GM23248 (cell line): ENCODE measurements around the gene STXBP3. TPM values are rescaled to one million over a fixed set of nuclear protein-coding genes. Genes with fewer than 3 reads are reported as not detected.
A peak's percentile ranks its signal among the peaks of the same experiment; 100 is the strongest.

ENCODE experiments used
- DNase-seq: peaks from one replicate; pipeline ENCODE4 v3.0.0-alpha.2; 2015
- H2AFZ ChIP-seq: fragments of 200-600 bp; sonication (generic); 2 replicates; pipeline ENCODE4 v1.6.1; 2016; ENCODE audit warnings: antibody characterized with exemption
- H3F3A ChIP-seq: fragments of 200-600 bp; sonication (generic); 2 replicates; pipeline ENCODE4 v1.6.1; 2016; ENCODE audit warnings: mild to moderate bottlenecking, antibody characterized with exemption, mixed run types; ENCODE audit not compliant: insufficient read depth
- H3K27ac ChIP-seq: fragments of 200-600 bp; sonication (generic); 2 replicates; pipeline ENCODE4 v1.5.1; 2016; ENCODE audit warnings: mild to moderate bottlenecking
- H3K27me3 ChIP-seq: fragments of 200-600 bp; sonication (generic); replicated peaks from 2 replicates; pipeline ENCODE4 v1.6.1; 2016; ENCODE audit warnings: mild to moderate bottlenecking; ENCODE audit not compliant: insufficient read depth
- H3K36me3 ChIP-seq: fragments of 200-600 bp; sonication (generic); 2 replicates; pipeline ENCODE4 v1.6.1; 2016; ENCODE audit warnings: low read depth, mild to moderate bottlenecking
- H3K4me1 ChIP-seq: fragments of 200-600 bp; sonication (generic); 2 replicates; pipeline ENCODE4 v1.6.1; 2016; ENCODE audit warnings: mild to moderate bottlenecking; ENCODE audit not compliant: insufficient read depth
- H3K4me2 ChIP-seq: fragments of 200-600 bp; sonication (generic); one replicate; pipeline ENCODE4 v1.6.1; 2016; ENCODE audit warnings: mild to moderate bottlenecking; ENCODE audit not compliant: unreplicated experiment
- H3K4me3 ChIP-seq: fragments of 200-600 bp; sonication (generic); 2 replicates; pipeline ENCODE4 v1.5.1; 2016; ENCODE audit warnings: mild to moderate bottlenecking
- H3K79me2 ChIP-seq: fragments of 200-600 bp; sonication (generic); 2 replicates; pipeline ENCODE4 v1.6.1; 2016; ENCODE audit warnings: mild to moderate bottlenecking; ENCODE audit not compliant: insufficient read depth
- H3K9ac ChIP-seq: fragments of 200-600 bp; sonication (generic); 2 replicates; pipeline ENCODE4 v1.6.1; 2016; ENCODE audit warnings: mild to moderate bottlenecking
- H3K9me2 ChIP-seq: fragments of 200-600 bp; sonication (generic); 2 replicates; pipeline ENCODE4 v1.6.1; 2016; ENCODE audit warnings: mixed run types, mild to moderate bottlenecking, moderate library complexity; ENCODE audit not compliant: insufficient read depth
- H3K9me3 ChIP-seq: fragments of 200-600 bp; sonication (generic); one replicate; pipeline ENCODE4 v1.6.1; 2017; ENCODE audit warnings: low read depth
- H4K20me1 ChIP-seq: fragments of 200-600 bp; sonication (generic); 2 replicates; pipeline ENCODE4 v1.6.0; 2016; ENCODE audit not compliant: insufficient read depth
- EZH2 ChIP-seq: fragments of 200-600 bp; sonication (generic); IDR thresholded peaks from 2 replicates; pipeline ENCODE4 v1.6.1; 2018; ENCODE audit warnings: antibody characterized with exemption, mild to moderate bottlenecking; ENCODE audit not compliant: insufficient read depth, poor library complexity, severe bottlenecking
- EZH2phosphoT487 ChIP-seq: fragments of 200-600 bp; sonication (generic); IDR thresholded peaks from 2 replicates; pipeline ENCODE4 v1.6.1; 2018; ENCODE audit warnings: antibody characterized with exemption, moderate library complexity, mild to moderate bottlenecking, low read depth; ENCODE audit not compliant: insufficient read depth
- WGBS, 2 experiments: methylation state at CpG; one replicate each; pipeline ENCODE4 v1.1.6; 2015 to 2017; ENCODE audit warnings: low lambda C conversion rate in 2 of 2, low coverage in 1 of 2; ENCODE audit errors: missing lambda C conversion rate in 2 of 2; 5-methylcytosine and 5-hydroxymethylcytosine counted together
- in situ Hi-C: fragments of 300-500 bp; cut with MboI; formaldehyde crosslinking; loops from 2 replicates; pipeline ENCODE4 v1.15.0; 2020
- polyA plus RNA-seq: library from polyadenylated mRNA; unstranded; fragments of >200 nt; fragmentation: Nextera tagmentation; extraction: Ambion mirVana; gene quantifications from 2 replicates; pipeline ENCODE4 v1.2.1, GENCODE V29; 2016
- total RNA-seq: library from RNA; depleted of rRNA; stranded (reverse); fragments of >200 nt; shearing (Covaris generic); gene quantifications from 2 replicates; pipeline ENCODE4 v1.2.3, GENCODE V29; 2014

STXBP3 gene
- total and polyA plus RNA-seq, 2 experiments from 2014 or later, result 42.3 to 43.7 TPM

DNA sequence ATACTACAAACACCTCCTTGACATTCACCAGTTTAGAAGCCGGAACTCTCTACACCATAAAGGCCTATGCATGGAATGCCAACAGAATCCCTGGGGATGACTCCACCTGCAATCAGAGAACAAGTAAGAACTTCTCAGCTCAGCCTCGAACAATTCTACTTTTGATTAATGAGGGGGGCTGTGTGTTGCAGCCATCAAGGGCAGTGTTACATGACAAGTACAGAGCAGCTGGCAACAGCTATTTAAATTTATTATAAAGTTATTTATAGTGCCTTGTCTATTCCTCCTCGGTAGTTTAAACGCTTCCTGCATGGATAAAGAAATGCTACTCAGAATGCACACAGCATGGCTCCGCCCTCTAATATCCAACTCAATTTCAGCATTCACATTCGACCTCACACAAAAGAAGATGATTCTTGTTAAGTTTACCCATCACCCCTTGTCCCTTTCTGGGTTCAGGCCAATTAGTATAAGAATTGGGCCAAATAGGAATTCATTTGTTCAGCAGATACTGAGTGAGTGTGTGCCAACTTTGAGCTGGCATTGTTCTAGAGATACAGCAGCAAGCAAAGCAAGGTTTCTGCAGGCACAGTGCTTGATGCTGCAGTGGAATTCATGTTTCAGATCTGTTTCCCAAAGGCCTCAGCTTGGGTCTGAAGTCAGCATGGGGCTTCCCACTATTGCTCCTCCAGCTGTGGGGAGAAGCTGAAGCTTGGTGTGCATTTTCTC lies 27.4 kb upstream of the STXBP3 start:
- Histone ChIP-seq H3F3A (peaks cover 35% of the 10 kb centered on the region), H3K27ac (peak overlapping the region; percentile 87), H3K27me3 (no peaks in the 10 kb centered on the region), H3K36me3 (no peaks in the 10 kb centered on the region), H4K20me1 (no peaks in the 10 kb centered on the region), H3K4me2 (peak overlapping the region; percentile 69), H3K4me1 (peaks cover 32% of the 10 kb centered on the region), H2AFZ (0 out of 2 replicates have a peak overlapping the region, but pooled peaks have one; percentile 31), H3K9ac (no peak overlapping the region), H3K4me3 (no peak overlapping the region), H3K9me2 (no peaks in the 10 kb centered on the region), H3K9me3 (no peaks in the 10 kb centered on the region), H3K79me2 (no peaks in the 10 kb centered on the region)
- in situ Hi-C loops, result no loop called here
- 69 to 71% methylated on average over 6 of the region's 6 CpGs for WGBS, 2 experiments
- TF ChIP-seq EZH2 (no peak), EZH2phosphoT487 (no peak)
- DNase-seq, result peak; percentile 28

DNA sequence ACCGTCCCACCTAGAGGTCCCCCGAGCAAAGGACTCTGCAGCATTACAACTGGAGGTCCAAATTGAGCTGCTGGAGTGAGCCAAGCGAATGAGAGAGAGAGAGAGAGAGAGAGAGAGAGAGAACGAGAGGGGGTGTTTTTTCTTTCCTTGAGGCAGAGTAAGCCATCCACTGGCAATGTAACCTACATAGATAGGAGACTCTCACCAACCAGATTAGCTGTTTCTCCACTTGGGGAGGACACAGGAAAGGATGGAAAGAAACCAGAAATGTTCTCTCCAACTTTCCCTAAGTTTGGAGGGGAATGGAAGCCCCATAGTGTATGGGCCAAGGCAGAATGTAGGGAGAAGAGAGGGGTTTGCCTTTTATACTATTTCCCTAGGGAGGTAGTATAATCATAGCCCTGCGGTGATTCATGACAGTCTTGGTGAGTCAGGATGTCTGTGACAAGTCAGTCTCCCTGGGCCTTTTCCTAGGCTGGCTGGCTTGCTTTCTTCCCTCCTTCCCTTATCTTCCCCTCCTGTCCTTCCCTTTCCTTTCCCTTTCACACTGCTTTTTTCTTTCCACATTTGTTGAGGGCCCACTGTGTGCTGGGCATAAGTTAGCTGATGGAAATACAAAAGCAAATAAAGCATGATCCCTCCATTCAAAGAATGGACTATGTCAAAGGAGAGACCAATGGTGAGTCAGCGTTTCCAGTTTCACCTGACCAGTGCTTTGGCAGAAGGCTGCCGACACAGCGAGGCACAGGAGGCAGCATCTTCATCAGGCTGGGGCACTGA lies 26.6 kb upstream of the STXBP3 start:
- H4K20me1 ChIP-seq, result no peaks in the 10 kb centered on the region
- peaks cover 35% of the 10 kb centered on the region for H3F3A ChIP-seq
- peak overlapping the region; percentile 69 for H3K4me2 ChIP-seq
- peak overlapping the region; percentile 56; the same call in 1 of the 2 replicates for H2AFZ ChIP-seq
- in situ Hi-C loops, result no loop called here
- peaks cover 32% of the 10 kb centered on the region for H3K4me1 ChIP-seq
- no peaks in the 10 kb centered on the region for H3K79me2 ChIP-seq
- DNase-seq, result peak; percentile 97
- no peaks in the 10 kb centered on the region for H3K36me3 ChIP-seq
- peak overlapping the region; percentile 87 for H3K27ac ChIP-seq
- H3K27me3 ChIP-seq, result no peaks in the 10 kb centered on the region
- 49 to 64% methylated on average over 8 of the region's 8 CpGs for WGBS, 2 experiments
- peak overlapping the region; percentile 45 for H3K9ac ChIP-seq
- no peaks in the 10 kb centered on the region for H3K9me2 ChIP-seq
- TF ChIP-seq EZH2 (no peak), EZH2phosphoT487 (no peak)
- no peaks in the 10 kb centered on the region for H3K9me3 ChIP-seq
- H3K4me3 ChIP-seq, result 0 out of 2 replicates have a peak overlapping the region, but pooled peaks have one; percentile 11

DNA sequence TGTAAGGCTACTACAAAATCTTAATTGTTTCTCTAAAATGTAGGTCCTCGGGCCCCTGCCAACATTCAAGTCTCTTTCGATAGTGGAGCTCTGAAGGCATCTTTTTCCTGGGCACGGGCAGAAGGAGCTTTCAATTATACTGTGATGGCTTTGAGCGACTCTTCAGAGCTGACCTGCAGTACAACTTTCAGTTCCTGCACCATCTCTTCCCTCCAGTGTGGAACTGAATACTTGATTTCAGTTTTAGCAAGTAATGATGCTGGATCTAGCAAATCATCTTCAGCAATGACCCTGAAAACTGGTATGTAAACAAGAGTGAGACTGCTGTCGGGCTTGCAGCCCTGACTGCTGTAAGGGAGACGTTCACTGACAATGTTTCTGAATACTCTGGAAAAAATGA lies 24.2 kb upstream of the STXBP3 start:
- no peaks in the 10 kb centered on the region for H3K9me3 ChIP-seq
- H3K4me1 ChIP-seq, result peaks cover 32% of the 10 kb centered on the region
- peak overlapping the region; percentile 37 for H3K4me3 ChIP-seq
- H3K36me3 ChIP-seq, result no peaks in the 10 kb centered on the region
- H3K27me3 ChIP-seq, result no peaks in the 10 kb centered on the region
- H3K9me2 ChIP-seq, result no peaks in the 10 kb centered on the region
- DNase-seq, result peak; percentile 42
- no peaks in the 10 kb centered on the region for H4K20me1 ChIP-seq
- peak overlapping the region; percentile 69 for H2AFZ ChIP-seq
- no peaks in the 10 kb centered on the region for H3K79me2 ChIP-seq
- H3K4me2 ChIP-seq, result peak overlapping the region; percentile 28
- TF ChIP-seq EZH2phosphoT487 (no peak), EZH2 (no peak)
- H3K27ac ChIP-seq, result peak overlapping the region; percentile 87
- 66 to 69% methylated on average over 6 of the region's 6 CpGs for WGBS, 2 experiments
- H3F3A ChIP-seq, result peaks cover 35% of the 10 kb centered on the region
- 0 out of 2 replicates have a peak overlapping the region, but pooled peaks have one; percentile 16 for H3K9ac ChIP-seq
- in situ Hi-C loops, result no loop called here

DNA sequence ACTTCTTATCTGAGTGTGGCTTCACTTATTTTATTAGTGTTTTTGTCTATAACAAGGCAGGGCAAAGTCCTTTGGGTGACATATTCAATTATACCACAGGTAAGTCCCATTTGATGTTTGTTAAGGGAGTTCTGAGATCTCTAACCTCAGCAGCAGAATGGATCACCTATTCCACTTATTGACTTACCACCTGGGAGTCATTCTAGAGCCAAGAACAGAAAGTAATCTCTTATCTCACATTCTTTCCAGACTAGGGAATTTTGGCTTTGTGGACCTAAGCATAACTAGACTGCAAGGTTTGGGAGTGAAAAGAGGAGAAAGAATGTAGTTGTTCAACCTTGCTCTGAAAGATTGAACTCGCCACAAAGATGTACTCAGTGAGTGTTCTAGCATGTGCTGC lies 20.6 kb upstream of the STXBP3 start:
- peaks cover 13% of the 10 kb centered on the region; the same call in 1 of the 2 replicates for H3F3A ChIP-seq
- H3K79me2 ChIP-seq, result no peaks in the 10 kb centered on the region
- H3K27ac ChIP-seq, result no peak overlapping the region
- WGBS, 2 experiments, result 63 to 74% methylated on average over 1 of the region's 1 CpG
- no peak overlapping the region for H3K4me2 ChIP-seq
- DNase-seq, result no peak
- no peaks in the 10 kb centered on the region for H3K27me3 ChIP-seq
- H3K9me2 ChIP-seq, result no peaks in the 10 kb centered on the region
- TF ChIP-seq EZH2phosphoT487 (no peak), EZH2 (no peak)
- H4K20me1 ChIP-seq, result no peaks in the 10 kb centered on the region
- H2AFZ ChIP-seq, result no peak overlapping the region
- no peaks in the 10 kb centered on the region for H3K36me3 ChIP-seq
- in situ Hi-C loops, result no loop called here
- H3K9me3 ChIP-seq, result no peaks in the 10 kb centered on the region
- peaks cover 12% of the 10 kb centered on the region for H3K4me1 ChIP-seq
- H3K4me3 ChIP-seq, result no peak overlapping the region
- no peak overlapping the region for H3K9ac ChIP-seq
